ENCODE results near the gene LRRC45.

LRRC45 gene

DNA sequence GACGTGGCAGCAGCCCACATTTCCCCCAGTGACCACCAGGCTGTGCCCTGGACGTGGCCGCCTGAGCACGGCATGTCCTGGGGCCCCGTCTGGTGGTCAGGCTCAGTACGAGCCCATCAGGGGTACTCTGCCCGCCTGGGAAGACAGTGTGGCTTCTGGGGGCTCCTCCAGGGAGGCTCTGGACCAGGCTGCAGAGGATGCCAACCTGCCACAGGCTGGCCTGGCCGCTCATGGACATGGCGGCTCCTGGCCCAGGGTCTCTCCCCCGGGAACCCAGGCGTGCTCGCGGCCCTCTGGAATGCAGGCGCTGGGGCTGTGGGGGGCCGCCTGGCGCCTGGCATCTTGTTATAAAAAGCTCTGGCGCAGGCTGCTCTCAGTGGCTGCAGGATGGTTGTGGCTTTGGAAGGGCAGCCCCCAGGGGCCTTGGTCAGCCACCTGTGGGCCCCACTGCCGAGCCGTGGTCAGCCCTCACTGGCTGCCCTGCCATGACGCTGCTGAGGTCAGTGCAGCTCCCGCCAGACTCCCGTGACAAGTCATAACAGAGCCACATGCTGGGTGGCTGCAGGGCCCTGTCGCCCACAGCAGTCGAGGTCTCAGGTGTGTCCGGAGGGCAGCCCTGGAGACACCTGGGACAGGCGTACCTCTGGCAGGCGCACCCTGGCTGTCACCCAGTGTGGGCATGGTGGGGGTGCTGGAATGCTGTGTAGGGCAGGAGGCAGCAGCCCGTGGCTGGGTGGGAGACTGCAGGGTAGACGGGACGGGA lies 15.4 kb upstream of the LRRC45 start:
- DNase-seq (ENCODE audit: low read depth): no peak

DNA sequence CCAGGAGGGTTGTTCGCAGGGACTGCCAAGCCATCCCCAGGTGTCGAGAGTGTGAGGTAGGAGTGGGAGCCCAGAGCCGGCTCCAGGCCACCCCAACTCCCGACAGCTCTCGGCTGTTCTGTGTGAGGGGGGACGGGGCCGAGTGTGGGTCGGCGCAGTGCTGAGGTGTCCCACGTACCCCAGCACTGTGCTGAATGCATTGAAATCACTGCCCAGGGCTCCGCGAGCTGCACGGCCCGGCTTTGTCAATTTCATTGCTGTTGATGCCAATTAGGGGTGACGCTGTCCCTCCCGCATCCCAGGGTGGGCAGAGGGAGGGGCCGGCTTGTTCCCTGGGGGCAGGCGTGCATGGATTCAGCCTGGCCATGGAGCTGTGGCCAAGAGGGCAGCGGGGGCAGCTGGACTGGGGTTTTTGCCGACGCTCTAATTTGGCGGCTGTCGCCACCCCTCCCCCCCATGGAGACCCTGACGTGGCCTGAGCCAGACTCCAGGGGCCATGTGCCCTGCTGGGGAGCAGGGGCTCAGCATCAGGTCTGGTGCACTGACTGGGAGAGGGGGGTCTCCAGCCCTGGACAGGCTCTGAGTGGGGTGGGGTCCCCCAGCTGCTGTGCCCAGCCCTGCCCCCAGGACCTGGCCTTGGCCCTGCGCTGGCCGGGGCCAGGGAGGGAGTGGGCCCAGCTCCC lies 14.7 kb upstream of the LRRC45 start:
- DNase-seq (ENCODE audit: low read depth): no peak

- DNase-seq (ENCODE audit: low read depth): no peak
These were observed 14.1 kb upstream of the LRRC45 start for GRCh38 chr17:82008941-82009405.

GRCh38 chr17:82009413-82009812 lies 13.7 kb upstream of the LRRC45 start:
- no peak for DNase-seq (ENCODE audit: low read depth)

- DNase-seq (ENCODE audit: low read depth): no peak
These were observed 12.3 kb upstream of the LRRC45 start for GRCh38 chr17:82010575-82011525.

GRCh38 chr17:82011617-82012187 lies 11.4 kb upstream of the LRRC45 start:
- no peak for DNase-seq (ENCODE audit: low read depth)

- DNase-seq (ENCODE audit: low read depth): no peak
These were observed 10.9 kb upstream of the LRRC45 start for GRCh38 chr17:82012261-82012639.

DNA sequence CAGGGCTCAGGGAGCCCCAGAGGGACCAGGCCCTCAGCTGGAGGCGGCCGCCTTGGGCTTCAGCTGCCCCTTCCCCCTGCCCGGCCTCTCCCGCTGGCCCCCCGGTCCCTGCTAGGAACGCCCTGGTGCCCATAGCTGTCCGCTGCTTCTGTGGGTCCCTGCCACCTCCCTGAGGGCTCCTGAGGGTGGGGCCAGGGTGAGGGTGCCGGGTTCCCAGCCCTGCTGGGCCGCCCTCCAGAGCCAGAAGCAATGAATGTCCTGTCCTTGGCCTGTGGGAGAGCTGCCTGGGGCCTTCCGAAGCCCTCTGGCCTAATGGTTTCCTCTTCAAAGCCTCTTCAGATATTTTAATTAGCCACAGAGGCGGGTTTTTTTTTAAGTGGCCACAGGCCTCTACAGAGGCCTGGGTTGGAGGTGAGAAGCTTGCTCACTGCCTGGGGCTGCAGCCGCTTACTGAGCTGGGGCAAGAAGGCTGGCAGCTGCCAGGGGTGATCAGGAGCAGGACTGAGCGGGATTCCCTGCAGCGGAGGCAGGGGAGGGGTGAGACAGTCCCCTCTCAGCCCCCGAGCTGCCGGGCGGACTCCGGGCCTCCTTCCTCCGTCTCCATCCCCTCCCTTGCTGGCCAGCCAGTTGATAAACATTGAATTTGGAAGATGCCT lies 10.3 kb upstream of the LRRC45 start:
- DNase-seq (ENCODE audit: low read depth): no peak

GRCh38 chr17:82013341-82013740 lies 9.8 kb upstream of the LRRC45 start:
- no peak for DNase-seq (ENCODE audit: low read depth)

DNA sequence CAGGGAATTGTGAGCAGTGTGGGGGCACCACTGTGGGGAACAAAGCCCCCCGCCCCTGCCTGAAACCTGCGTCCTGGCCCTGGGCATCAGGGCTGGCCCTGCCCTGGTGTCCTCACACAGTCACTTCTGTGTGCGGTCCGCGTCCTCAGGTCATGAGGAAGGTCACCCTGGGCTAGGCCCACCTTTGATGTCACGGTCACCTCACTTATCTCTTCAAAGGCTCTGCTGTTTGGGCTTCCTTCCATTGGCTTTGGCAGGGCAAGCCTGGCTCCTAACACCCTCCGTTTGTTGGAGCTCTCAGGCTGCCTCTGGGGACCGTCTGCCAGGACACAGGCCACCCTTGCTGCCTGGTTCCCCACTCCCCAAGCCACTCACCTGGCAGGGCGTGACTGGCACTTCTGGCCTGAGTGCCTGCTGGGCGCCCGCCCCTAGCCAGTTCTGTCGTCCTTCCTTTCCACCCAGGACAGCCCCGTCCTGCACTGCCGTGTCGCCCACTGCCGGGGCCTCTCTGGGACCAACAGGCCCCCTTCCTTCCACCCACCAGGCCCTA lies 9.3 kb upstream of the LRRC45 start:
- no peak for DNase-seq (ENCODE audit: low read depth)

DNA sequence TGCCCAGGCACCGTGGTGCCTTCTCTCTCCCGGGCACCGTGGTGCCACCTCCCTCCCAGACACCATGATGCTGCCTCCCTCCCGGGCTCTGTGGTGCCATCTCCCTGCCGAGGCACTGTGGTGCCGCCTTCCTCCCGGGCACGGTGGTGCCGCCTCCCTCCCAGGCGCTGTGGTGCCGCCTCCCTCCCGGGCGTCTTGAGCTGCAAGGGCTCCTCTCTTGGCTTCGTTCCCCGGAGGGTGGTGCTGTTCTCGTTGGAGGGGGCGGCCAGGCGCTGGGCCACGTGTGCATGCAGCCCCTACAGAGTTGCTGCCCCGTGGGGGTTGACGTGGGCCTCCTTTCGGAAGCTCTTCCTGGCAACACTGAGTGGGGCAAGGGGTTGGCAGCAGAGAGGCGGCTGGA lies 8.7 kb upstream of the LRRC45 start:
- DNase-seq (ENCODE audit: low read depth): no peak

- DNase-seq (ENCODE audit: low read depth): no peak
These were observed 8.2 kb upstream of the LRRC45 start for GRCh38 chr17:82014971-82015310.

- no peak for DNase-seq (ENCODE audit: low read depth)
These were observed 7.7 kb upstream of the LRRC45 start for GRCh38 chr17:82015311-82015971.

DNA sequence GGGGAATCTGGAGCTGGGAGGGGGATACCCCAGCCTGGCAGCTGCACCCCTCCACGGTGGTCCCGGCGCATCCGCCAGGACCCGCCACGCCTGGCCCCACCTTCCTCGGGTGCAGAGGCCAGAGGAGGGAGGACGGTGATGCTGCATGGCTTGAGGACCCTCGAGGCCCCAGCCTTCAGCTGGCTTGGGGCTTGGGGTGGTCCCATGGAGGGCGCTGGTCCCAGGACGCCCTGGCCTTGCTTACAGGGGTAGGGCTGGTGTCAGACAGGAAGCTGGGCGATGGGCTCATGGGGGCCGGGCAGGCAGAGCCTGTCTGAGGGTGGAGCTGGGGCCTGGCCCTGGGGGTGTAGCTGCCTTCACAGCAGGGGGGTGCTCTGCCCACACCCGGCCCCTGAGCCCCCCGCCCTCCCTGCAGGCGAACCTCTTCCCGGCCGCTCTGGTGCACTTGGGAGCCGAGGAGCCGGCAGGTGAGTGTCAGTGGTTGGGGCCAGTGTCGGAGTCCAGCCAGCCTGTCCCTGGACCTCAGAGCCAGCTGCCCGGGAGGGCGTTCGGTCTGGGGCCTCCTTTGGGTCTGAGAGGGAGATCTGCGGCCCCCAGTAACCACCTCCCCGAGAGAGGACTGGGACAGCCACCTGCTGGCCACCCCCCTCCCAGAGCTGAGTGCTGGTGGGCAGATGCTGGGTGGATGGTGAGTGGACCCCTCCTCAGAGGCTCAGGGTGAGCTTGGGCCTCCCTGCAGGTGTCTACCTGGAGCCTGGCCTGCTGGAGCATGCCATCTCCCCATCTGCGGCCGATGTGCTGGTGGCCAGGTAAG lies 6.8 kb upstream of the LRRC45 start:
- DNase-seq (ENCODE audit: low read depth): no peak

DNA sequence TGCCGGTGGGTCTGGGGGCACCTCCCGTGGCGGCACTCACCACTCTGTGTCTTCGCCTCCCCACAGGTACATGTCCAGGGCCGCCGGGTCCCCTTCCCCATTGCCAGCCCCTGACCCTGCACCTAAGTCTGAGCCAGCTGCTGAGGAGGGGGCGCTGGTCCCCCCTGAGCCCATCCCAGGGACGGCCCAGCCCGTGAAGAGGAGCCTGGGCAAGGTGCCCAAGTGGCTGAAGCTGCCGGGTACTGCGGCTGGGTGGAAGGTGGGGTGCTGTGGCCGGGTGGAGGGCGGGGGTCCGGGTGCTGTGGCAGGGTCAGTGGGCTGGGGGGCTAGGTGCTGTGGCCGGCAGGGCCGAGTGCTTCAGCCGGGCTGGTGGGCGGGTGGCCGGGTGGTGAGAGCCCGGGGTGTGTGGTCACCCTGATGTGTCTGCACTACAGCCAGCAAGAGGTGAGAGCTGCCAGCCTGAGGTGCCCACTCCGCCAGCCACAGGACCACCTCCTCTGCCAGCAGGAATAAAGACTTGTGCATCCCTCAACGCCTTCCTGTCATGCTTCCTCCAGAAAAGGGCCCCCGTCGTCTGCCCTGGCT lies 6.1 kb upstream of the LRRC45 start:
- DNase-seq (ENCODE audit: low read depth): no peak

DNA sequence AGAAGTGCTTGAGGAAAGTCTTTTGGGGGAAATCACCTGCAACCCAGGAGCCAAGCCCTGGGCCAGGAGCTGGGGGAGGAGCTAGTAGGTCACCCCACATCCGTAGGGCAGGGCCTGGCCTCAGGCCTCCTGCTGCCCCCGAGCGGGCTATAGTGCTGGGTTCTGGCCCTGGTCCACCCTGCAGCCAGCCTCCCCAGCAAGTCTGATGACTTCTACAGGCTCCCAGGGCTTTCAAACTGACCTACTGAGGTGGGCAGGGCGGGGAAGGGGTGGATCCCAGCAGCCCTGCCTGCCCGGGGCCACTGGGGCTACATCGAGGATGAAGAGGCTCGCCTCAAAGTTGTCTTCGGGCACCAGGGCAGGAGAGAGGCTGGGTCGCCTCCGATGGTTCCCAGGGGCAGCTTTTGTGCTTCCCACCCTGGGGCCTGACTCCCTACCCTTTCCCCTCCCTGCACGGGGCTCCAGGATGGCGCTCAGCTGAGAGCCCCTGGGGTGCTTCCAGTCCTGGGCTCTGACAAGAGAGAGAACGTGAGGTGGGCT lies 5.4 kb upstream of the LRRC45 start:
- DNase-seq (ENCODE audit: low read depth): no peak

GRCh38 chr17:82018152-82018988 lies 4.7 kb upstream of the LRRC45 start:
- no peak for DNase-seq (ENCODE audit: low read depth)

GRCh38 chr17:82018989-82019689 lies 4.0 kb upstream of the LRRC45 start:
- no peak for DNase-seq (ENCODE audit: low read depth)

Data from activated T-cell treated with anti-CD3 and anti-CD28 coated beads for 48 hours (primary cell).